Small intestine (tissue), 16 donors: ENCODE results near the gene CMPK1. TPM values are rescaled to one million over a fixed set of nuclear protein-coding genes. Genes with fewer than 3 reads are reported as not detected.
"Not testable (repeated sequence)": the region's sequence is repeated elsewhere in the genome, so short reads cannot be mapped to it uniquely, and the experiment has no call there.

Source experiments
- DNase-seq, 2 donors: peaks; one replicate each; pipeline versions ENCODE4 v3.0.0 to v3.0.0-alpha.2; 2013
- FAIRE-seq: peaks from 2 replicates; lab custom pipeline; 2012; peaks lifted over from hg19 to GRCh38; lab: Jason Lieb, UNC
- H3K27ac ChIP-seq, 3 donors: one replicate each; pipeline ENCODE4 v1.5.1; 2013; ENCODE audit warnings: low read length in 2 of 3, mild to moderate bottlenecking in 2 of 3, control low read depth in 1 of 3, inconsistent platforms in 1 of 3, low read depth in 1 of 3, moderate library complexity in 1 of 3
- H3K27me3 ChIP-seq, 3 donors: one replicate each; pipeline ENCODE4 v1.6.1; 2013; ENCODE audit warnings: low read length in 3 of 3, inconsistent platforms in 1 of 3; ENCODE audit not compliant: control insufficient read depth in 3 of 3, insufficient read depth in 3 of 3
- H3K36me3 ChIP-seq, 3 donors: one replicate each; pipeline ENCODE4 v1.6.1; 2013; ENCODE audit warnings: low read length in 3 of 3, inconsistent platforms in 1 of 3, low read depth in 1 of 3, mild to moderate bottlenecking in 1 of 3, moderate library complexity in 1 of 3; ENCODE audit not compliant: control insufficient read depth in 3 of 3, insufficient read depth in 2 of 3
- H3K4me1 ChIP-seq, 3 donors: one replicate each; pipeline ENCODE4 v1.6.1; 2013; ENCODE audit warnings: low read length in 2 of 3, inconsistent platforms in 1 of 3, low read depth in 1 of 3, mild to moderate bottlenecking in 1 of 3, moderate library complexity in 1 of 3; ENCODE audit not compliant: control insufficient read depth in 3 of 3, insufficient read depth in 2 of 3
- H3K4me3 ChIP-seq, 3 donors: one replicate each; pipeline ENCODE4 v1.5.1; 2013; ENCODE audit warnings: low read length in 3 of 3, control low read depth in 1 of 3, inconsistent platforms in 1 of 3, low read depth in 1 of 3, mild to moderate bottlenecking in 1 of 3, moderate library complexity in 1 of 3
- H3K9me3 ChIP-seq, 2 donors: one replicate each; pipeline ENCODE4 v1.6.1; 2013; ENCODE audit warnings: low read depth in 1 of 2, low read length in 1 of 2; ENCODE audit not compliant: control insufficient read depth in 2 of 2, insufficient read depth in 1 of 2
- WGBS, 3 donors: extraction: QIAGEN DNeasy Blood & Tissue Kit; methylation state at CpG; one replicate each; pipeline ENCODE4 v1.1.7; 2013; 5-methylcytosine and 5-hydroxymethylcytosine counted together
- long read RNA-seq, 10 donors: transcript quantifications; one replicate each; lab custom pipeline, GENCODE V29; 2026
- polyA plus RNA-seq, 4 donors: library from polyadenylated mRNA; stranded (reverse) in 3 of 4; unstranded in 1 of 4; fragments of 200-250 nt in 3 of 4; fragments of 120-200 nt in 1 of 4; gene quantifications; one replicate each; pipeline versions ENCODE4 v1.2.1 to v1.2.3, GENCODE V29; 2013
- donor health status: healthy with polysubstance abuse.
- donor health status: control.
- donor health status: control.
- donor health status: Bipolar disorder and iron deficiency.
- donor health status: healthy.

The CMPK1 gene, protein sequence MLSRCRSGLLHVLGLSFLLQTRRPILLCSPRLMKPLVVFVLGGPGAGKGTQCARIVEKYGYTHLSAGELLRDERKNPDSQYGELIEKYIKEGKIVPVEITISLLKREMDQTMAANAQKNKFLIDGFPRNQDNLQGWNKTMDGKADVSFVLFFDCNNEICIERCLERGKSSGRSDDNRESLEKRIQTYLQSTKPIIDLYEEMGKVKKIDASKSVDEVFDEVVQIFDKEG
- 100 to 1,000 TPM; 130 to 257 (median 165) TPM for polyA plus RNA-seq
- long read RNA-seq, donor 1: 0 reads
- long read RNA-seq, donor 2, transcript CMPK1-203 (6 exons, 2,930 nt): major isoform, 42 of 44 reads
- long read RNA-seq, donor 2, partial matches to known transcripts: 0 of 44 reads
- long read RNA-seq, donor 2, other reads (novel, unspliced or antisense): 0 of 44 reads
- long read RNA-seq, donor 3, transcript CMPK1-203 (6 exons, 2,930 nt): major isoform, 19 of 19 reads
- long read RNA-seq, donor 3, partial matches to known transcripts: 0 of 19 reads
- long read RNA-seq, donor 3, other reads (novel, unspliced or antisense): 0 of 19 reads
- long read RNA-seq, donor 4, partial matches to known transcripts: 0 of 1 reads
- long read RNA-seq, donor 4, other reads (novel, unspliced or antisense): 0 of 1 reads
- long read RNA-seq, donor 5, transcript CMPK1-203 (6 exons, 2,930 nt): major isoform, 6 of 6 reads
- long read RNA-seq, donor 5, partial matches to known transcripts: 0 of 6 reads
- long read RNA-seq, donor 5, other reads (novel, unspliced or antisense): 0 of 6 reads
- long read RNA-seq, donor 6, transcript CMPK1-203 (6 exons, 2,930 nt): major isoform, 61 of 130 reads
- long read RNA-seq, donor 6, partial matches to known transcripts: 66 of 130 reads
- long read RNA-seq, donor 6, other reads (novel, unspliced or antisense): 0 of 130 reads
- long read RNA-seq, donor 7: 0 reads
- long read RNA-seq, donor 8, transcript CMPK1-203 (6 exons, 2,930 nt): major isoform, 5 of 5 reads
- long read RNA-seq, donor 8, partial matches to known transcripts: 0 of 5 reads
- long read RNA-seq, donor 8, other reads (novel, unspliced or antisense): 0 of 5 reads
- long read RNA-seq, donor 9, transcript CMPK1-203 (6 exons, 2,930 nt): major isoform, 15 of 36 reads
- long read RNA-seq, donor 9, partial matches to known transcripts: 20 of 36 reads
- long read RNA-seq, donor 9, other reads (novel, unspliced or antisense): 0 of 36 reads
- long read RNA-seq, donor 10, transcript CMPK1-203 (6 exons, 2,930 nt): major isoform, 56 of 115 reads
- long read RNA-seq, donor 10, partial matches to known transcripts: 58 of 115 reads
- long read RNA-seq, donor 10, other reads (novel, unspliced or antisense): 0 of 115 reads

DNA sequence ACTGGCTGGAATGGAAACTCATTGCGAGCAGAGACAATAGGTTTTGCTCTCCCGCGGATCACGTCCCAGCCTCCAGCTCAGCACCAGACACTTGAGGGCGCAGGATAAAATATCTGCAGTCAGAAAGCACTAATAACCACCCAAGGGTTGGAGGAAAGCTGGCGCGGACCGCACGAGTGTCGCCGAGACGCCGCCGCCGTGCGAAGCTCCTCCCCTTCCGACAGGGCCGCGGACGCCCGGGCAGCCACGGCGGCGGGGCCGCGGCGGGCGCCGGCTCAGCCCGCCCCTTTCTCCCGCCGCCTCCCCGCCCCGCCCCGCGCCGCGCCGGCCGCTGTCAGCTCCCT, at the start of gene CMPK1:
CMPK1 (plus strand) TSS at position 213 of the 344 bp plus-strand sequence. CDS start 156 bp downstream, outside the sequence.
- Histone ChIP-seq H3K9me3 (no peaks in the 10 kb centered on the region), H3K27me3 (no peaks in the 10 kb centered on the region), H3K4me1 (peaks cover 3 to 29% (median 7%) of the 10 kb centered on the region in 3 donors), H3K27ac (peak within 1 kb of the TSS; percentile 99 to 100 (median 100)), H3K4me3 (peak within 1 kb of the TSS; percentile 96 to 100 (median 100)), H3K36me3 (peaks cover 0 to 13% (median 0%) of the 10 kb centered on the region in 3 donors)
- 0% methylated on average over 9 to 40 of the region's 40 CpGs for WGBS, 3 donors
- no peak for FAIRE-seq
- DNase-seq: peak; percentile 84 to 92

DNA sequence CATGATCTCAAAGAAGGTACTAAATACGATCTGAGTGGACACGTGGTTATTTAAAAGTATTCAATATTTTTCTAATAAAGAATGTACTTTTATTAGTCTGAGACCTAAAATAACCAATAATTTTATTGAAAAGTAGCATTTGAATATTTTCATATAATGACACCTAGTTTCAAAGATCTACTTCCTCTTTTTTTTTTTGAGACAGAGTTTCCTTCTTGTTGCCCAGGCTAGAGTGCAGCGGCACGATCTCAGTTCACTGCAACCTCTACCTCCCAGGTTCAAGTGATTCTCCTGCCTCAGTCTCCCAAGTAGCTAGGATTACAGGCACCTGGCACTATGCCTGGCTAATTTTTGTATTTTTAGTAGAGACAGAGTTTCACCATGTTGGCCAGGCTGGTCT, 45.5 kb upstream of the CMPK1 start:
- not testable (repeated sequence) for FAIRE-seq, H3K4me3 ChIP-seq, DNase-seq, H3K9me3 ChIP-seq, H3K4me1 ChIP-seq, H3K27me3 ChIP-seq, H3K27ac ChIP-seq
- peaks cover 0 to 24% (median 3%) of the 10 kb centered on the region in 3 donors for H3K36me3 ChIP-seq
- WGBS, 3 donors: 88 to 95% (median 88%) methylated on average over 4 of the region's 4 CpGs

DNA sequence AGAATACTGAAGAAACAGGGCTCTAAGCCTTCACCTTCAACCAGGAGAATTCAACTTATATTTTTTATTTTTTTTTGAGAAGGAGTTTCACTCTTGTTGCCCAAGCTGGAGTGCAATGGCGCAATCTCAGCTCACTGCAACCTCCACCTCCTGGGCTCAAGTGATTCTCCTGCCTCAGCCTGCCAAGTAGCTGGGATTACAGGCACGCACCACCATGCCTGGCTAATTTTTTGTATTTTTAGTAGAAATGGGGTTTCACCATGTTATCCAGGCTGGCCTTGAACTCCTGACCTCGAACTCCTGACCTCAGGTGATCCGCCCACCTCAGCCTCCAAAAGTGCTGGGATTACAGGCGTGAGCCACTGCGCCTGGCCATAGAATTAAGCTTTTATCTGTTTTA, 38.7 kb upstream of the CMPK1 start:
- FAIRE-seq, H3K27ac ChIP-seq, H3K9me3 ChIP-seq, H3K27me3 ChIP-seq, H3K4me3 ChIP-seq, DNase-seq, H3K4me1 ChIP-seq: not testable (repeated sequence)
- peaks cover 0 to 15% (median 0%) of the 10 kb centered on the region in 3 donors for H3K36me3 ChIP-seq
- WGBS, 3 donors: 93 to 98% (median 97%) methylated on average over 6 of the region's 6 CpGs

DNA sequence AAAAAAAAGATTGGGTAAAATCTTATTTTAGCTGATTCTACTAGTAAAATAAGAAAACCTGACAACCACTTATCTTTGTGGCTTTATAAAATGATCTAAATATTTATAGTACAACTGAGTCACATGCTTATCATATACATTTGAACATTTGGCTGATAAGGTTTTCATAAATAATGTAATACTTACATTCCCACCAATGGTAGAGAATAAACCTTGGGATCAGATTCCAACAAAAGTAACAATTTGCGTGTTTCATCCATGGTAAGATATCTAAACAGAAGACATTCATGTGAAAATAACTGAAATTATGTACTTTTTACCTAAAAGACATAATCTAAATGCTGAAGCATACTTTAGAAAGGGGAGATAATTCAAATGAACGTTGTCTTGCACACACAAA, 38.0 kb upstream of the CMPK1 start:
- H3K9me3 ChIP-seq: no peaks in the 10 kb centered on the region
- no peaks in the 10 kb centered on the region for H3K4me1 ChIP-seq
- H3K27ac ChIP-seq: no peak overlapping the region
- DNase-seq (no peak), FAIRE-seq (no peak)
- no peak overlapping the region for H3K4me3 ChIP-seq
- WGBS, 3 donors: 86 to 93% (median 87%) methylated on average over 2 of the region's 2 CpGs
- no peaks in the 10 kb centered on the region for H3K27me3 ChIP-seq
- H3K36me3 ChIP-seq: peaks cover 0 to 15% (median 0%) of the 10 kb centered on the region in 3 donors

DNA sequence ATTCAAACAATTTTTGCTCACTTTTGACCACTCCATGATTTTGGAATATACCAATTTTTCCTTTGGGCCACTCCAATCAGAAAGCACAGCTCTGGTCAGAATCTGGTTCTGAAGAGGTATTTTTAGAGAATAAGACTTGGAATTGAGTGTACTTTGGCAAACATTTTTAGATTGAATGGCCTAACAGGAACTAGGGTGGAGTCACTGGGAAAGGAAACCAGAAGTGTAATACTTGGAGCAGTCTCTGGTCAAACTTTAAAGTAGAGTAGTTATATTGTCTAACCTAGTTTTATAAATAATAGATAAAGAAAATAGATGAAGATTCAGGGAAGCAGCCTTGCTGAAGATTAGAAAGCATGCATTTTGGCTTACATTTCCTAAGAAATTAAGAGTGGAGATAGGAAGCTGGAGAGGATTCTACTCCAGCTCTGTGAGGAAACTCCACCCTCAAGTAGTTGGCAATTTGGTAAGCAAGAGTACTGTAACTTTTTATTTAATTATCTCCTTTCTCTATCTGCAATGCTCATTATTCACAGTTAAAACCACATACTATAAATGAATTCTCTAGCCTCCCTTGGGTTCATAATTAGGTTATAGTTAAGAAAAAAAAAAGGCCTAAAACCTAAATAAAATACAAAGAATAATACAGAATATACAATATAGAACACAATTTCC, 35.4 kb upstream of the CMPK1 start:
- Histone ChIP-seq H3K27me3 (no peaks in the 10 kb centered on the region), H3K36me3 (peaks cover 0 to 12% (median 0%) of the 10 kb centered on the region in 3 donors), H3K4me3 (no peak overlapping the region), H3K27ac (no peak overlapping the region), H3K9me3 (no peaks in the 10 kb centered on the region), H3K4me1 (no peaks in the 10 kb centered on the region)
- FAIRE-seq (no peak), DNase-seq (no peak)

DNA sequence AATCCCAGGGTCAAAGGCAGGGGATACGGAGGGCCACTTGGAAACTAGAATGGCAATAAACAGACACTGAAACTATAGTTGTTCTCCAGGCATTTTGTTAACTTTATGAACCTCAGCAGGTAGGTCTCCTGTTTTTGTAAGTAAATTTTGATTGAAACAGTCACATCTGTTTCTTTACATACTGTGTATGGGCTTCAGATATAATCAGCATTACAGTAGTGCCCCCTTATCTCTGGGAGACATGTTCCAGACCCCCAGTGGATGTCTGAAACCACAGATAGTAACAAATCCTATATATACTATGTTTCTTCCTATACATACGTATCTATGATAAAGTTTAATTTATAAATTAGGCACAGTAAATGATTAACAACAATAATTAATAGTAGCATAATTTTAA, 31.1 kb upstream of the CMPK1 start:
- FAIRE-seq: no peak
- 89 to 94% (median 90%) methylated on average over 2 of the region's 2 CpGs for WGBS, 3 donors

DNA sequence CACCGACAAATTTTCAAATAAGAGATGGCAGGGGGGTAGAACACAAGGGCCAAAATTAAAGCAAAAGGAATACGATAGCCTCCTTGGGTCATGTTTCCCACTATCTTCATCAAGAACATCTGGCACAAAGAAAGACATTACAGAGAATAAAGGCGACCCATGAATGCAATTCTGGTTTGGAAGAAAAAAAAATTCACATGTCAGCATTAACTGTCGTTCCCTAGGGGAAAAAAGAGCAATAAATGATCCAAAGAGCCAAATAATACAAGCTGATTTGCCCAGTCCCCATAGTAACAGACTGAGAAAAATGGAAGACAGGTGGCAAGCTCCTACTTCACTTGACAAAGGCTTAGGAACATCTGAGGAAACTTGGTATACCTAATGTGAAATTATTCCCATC, 24.2 kb upstream of the CMPK1 start:
- no peak for FAIRE-seq
- no peak for DNase-seq
- 84 to 96% (median 91%) methylated on average over 4 of the region's 4 CpGs for WGBS, 3 donors
- no peak overlapping the region for H3K27ac ChIP-seq
- H3K4me1 ChIP-seq: no peaks in the 10 kb centered on the region
- no peaks in the 10 kb centered on the region for H3K27me3 ChIP-seq
- H3K4me3 ChIP-seq: no peak overlapping the region
- H3K36me3 ChIP-seq: peaks cover 0 to 12% (median 0%) of the 10 kb centered on the region in 3 donors
- no peaks in the 10 kb centered on the region for H3K9me3 ChIP-seq

More for the DNA sequence above, 31.1 kb upstream of the CMPK1 start:
- H3K36me3 ChIP-seq: peaks cover 0 to 14% (median 0%) of the 10 kb centered on the region in 3 donors
- H3K4me1 ChIP-seq: no peaks in the 10 kb centered on the region
- H3K9me3 ChIP-seq: no peaks in the 10 kb centered on the region
- H3K27me3 ChIP-seq: no peaks in the 10 kb centered on the region
- no peak overlapping the region for H3K27ac ChIP-seq
- no peak for DNase-seq
- no peak overlapping the region for H3K4me3 ChIP-seq
